PFSK-1 (cell line): ENCODE results near the gene AGO4.

Source experiments
- FOXP2 ChIP-seq: optimal IDR thresholded peaks from 2 replicates; pipeline ENCODE3; 2011; ENCODE audit warnings: borderline replicate concordance, control low read depth, inconsistent platforms; ENCODE audit not compliant: insufficient read depth; ENCODE audit errors: extremely low read length, extremely low read depth
- POLR2AphosphoS5 ChIP-seq: IDR thresholded peaks from 2 replicates; pipeline ENCODE4 v1.6.1; 2012; ENCODE audit warnings: low read depth, mild to moderate bottlenecking, control low read depth, low read length, moderate library complexity
- REST ChIP-seq, 2 experiments: IDR thresholded peaks; 2 replicates each; pipeline versions ENCODE4 v1.6.1 to v1.8.0; 2011 to 2012; ENCODE audit warnings: low read depth in 2 of 2, low read length in 2 of 2, control low read depth in 1 of 2, inconsistent platforms in 1 of 2, mild to moderate bottlenecking in 1 of 2, moderate library complexity in 1 of 2; ENCODE audit not compliant: insufficient read depth in 1 of 2
- SIN3A ChIP-seq: IDR thresholded peaks from 2 replicates; pipeline ENCODE4 v1.6.1; 2012; ENCODE audit warnings: mild to moderate bottlenecking, low read length, moderate library complexity, borderline replicate concordance; ENCODE audit not compliant: insufficient read depth
- TAF1 ChIP-seq: IDR thresholded peaks from 2 replicates; pipeline ENCODE4 v1.6.1; 2012; ENCODE audit warnings: low read length, control low read depth, borderline replicate concordance; ENCODE audit not compliant: insufficient read depth

- TF ChIP-seq POLR2AphosphoS5 (no peak), REST (IDR thresholded peaks at IDR 0.05; ENCODE audit: insufficient read depth in 1 of 2, low read depth in 2 of 2, low read length in 2 of 2) (no peak), TAF1 (no peak), SIN3A (no peak), FOXP2 (no peak)
Measured at GRCh38 chr1:35768350-35769187, 39.2 kb upstream of the AGO4 start.
